Heart left ventricle (tissue), 16 donors: ENCODE measurements around the gene ATP7B. TPM values are rescaled to one million over a fixed set of nuclear protein-coding genes. Genes with fewer than 3 reads are reported as not detected.

Source experiments
- ATAC-seq, 4 donors: fragments of 200-7000 bp; cut with Tn5 transposase; one replicate each; pipeline ENCODE4 v1.9.1; 2020 to 2022; ENCODE audit warnings: moderate library complexity in 4 of 4, mild to moderate bottlenecking in 3 of 4, moderate number of reproducible peaks in 1 of 4
- DNase-seq, 5 donors: peaks; one replicate each; pipeline ENCODE4 v3.0.0-alpha.2; 2020
- H3K27ac ChIP-seq, 12 donors: fragments of 200-600 bp; sonication (generic) in 4 of 12; one replicate each; pipeline versions ENCODE4 v1.5.0 to v1.8.0; 2016 to 2022; ENCODE audit warnings: mild to moderate bottlenecking in 2 of 12
- H3K27me3 ChIP-seq, 9 donors: fragments of 200-600 bp; sonication (generic) in 2 of 9; one replicate each; pipeline versions ENCODE4 v1.5.1 to v1.8.0; 2016 to 2022; ENCODE audit warnings: mild to moderate bottlenecking in 3 of 9
- H3K36me3 ChIP-seq, 9 donors: fragments of 200-600 bp; sonication (generic) in 2 of 9; one replicate each; pipeline versions ENCODE4 v1.5.0 to v1.8.0; 2018 to 2022; ENCODE audit warnings: mild to moderate bottlenecking in 2 of 9
- H3K4me1 ChIP-seq, 12 donors: fragments of 200-600 bp; sonication (generic) in 4 of 12; one replicate each; pipeline versions ENCODE4 v1.5.0 to v1.8.0; 2016 to 2022; ENCODE audit warnings: mild to moderate bottlenecking in 3 of 12
- H3K4me3 ChIP-seq, 12 donors: fragments of 200-600 bp; sonication (generic) in 4 of 12; one replicate each; pipeline versions ENCODE4 v1.5.0 to v1.8.0; 2017 to 2022; ENCODE audit warnings: mild to moderate bottlenecking in 9 of 12, moderate library complexity in 4 of 12
- H3K9me3 ChIP-seq, 12 donors: fragments of 200-600 bp; sonication (generic) in 4 of 12; one replicate each; pipeline versions ENCODE4 v1.5.0 to v1.8.0; 2016 to 2022; ENCODE audit warnings: mild to moderate bottlenecking in 1 of 12
- POLR2A ChIP-seq, 2 donors: fragments of 450-650 bp; IDR thresholded peaks; one replicate each; pipeline ENCODE4 v1.6.1; 2017; ENCODE audit warnings: antibody characterized with exemption in 2 of 2, mild to moderate bottlenecking in 2 of 2, moderate library complexity in 2 of 2
- WGBS, 4 donors: extraction: QIAGEN DNeasy Blood & Tissue Kit in 2 of 4; methylation state at CpG; one replicate each; pipeline versions ENCODE4 v1.1.5 to v1.1.7; 2013 to 2018; 5-methylcytosine and 5-hydroxymethylcytosine counted together
- intact Hi-C, 10 donors: fragments of 100-400 bp; cut with DNase I; formaldehyde crosslinking; loops; one replicate each; pipeline versions ENCODE4 v1.11.1 to v1.14.2; 2022
- polyA plus RNA-seq, 2 donors: library from polyadenylated mRNA; stranded (reverse); fragments of 200-250 nt; gene quantifications; one replicate each; pipeline ENCODE4 v1.2.3, GENCODE V29; 2013
- total RNA-seq, 9 donors: library from RNA; depleted of rRNA in 2 of 9; stranded (reverse); fragments of >200 nt in 2 of 9; fragmentation: NEBNext Ultra II Directional in 3 of 9; extraction: Animal tissue kit (Norgen Biotek cat#: 25700) in 3 of 9; gene quantifications; one replicate each; pipeline versions ENCODE4 v1.1.0 to v1.2.4, GENCODE V29; 2016 to 2023
- TF ChIP-seq, protein P1 (sequence below), 12 donors: fragments of 200-600 bp; sonication (generic) in 4 of 12; IDR thresholded peaks; one replicate each; pipeline versions ENCODE4 v1.5.0 to v1.8.0; 2018 to 2022; ENCODE audit warnings: antibody characterized with exemption in 12 of 12, mild to moderate bottlenecking in 5 of 12
- donor health status: ischemic (EF 13 %, LVEDD 7.1; RV severe dilation, severe dysfunction).
- donor health status: healthy with polysubstance abuse.
- donor health status: DM: no; HTN: yes; CAD: no.
- donor health status: DM: no; HTN: no; CAD: no.
- donor health status: ischemic (EF 25% LVEDD 6.9; RV normal size, moderate dysfunction).
- donor health status: ischemic (EF 25% LVEDD 5.7; RV mildly dilated, moderate dysfunction).
- donor health status: healthy.
- donor health status: DM: yes; HTN: yes; CAD: no.
- donor health status: ischemic (EF 35%, LVEDD 5.7; RV mildly dilated, moderate dysfunction).
- donor health status: nonischemic (EF 11% LVEDD 7.7; RV severe dilation, severe dysfunction).
- donor health status: DM: yes; HTN: yes; CAD: no.
- donor health status: PGD.
- donor health status: ischemic (EF 29% LVEDD 5.4; RV normal size, mild dysfunction).
- donor health status: nonischemic (EF 23%, LVEDD 6.1; RV moderate dilation, normal function).

ATP7B gene
- total and polyA plus RNA-seq, 11 donors: 2.7 to 11.4 (median 4.3) TPM

DNA sequence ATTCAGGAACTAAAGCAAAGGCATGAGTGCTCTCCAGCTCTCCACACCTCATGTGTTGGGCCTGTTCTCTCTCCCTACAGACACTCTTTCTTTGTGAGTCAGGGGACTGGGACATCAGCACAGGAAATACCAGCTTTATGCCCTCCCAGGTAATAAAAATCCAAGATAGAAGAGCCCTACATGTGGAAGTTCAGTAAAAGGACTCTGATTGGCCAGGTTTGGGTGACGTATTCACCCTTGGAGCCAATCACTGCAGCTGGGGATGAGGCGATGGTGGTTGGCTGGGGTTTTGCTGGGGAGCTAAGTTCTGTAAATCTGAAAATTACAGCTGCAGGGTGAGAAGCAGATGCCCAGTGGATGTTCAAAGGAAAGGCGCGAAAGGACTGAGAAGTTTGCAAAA lies 117.0 kb downstream of the ATP7B start:
- H3K4me1 ChIP-seq: no peaks in the 10 kb centered on the region
- ATAC-seq (no peak), DNase-seq (no peak)
- H3K9me3 ChIP-seq: no peaks in the 10 kb centered on the region
- no peak overlapping the region for H3K4me3 ChIP-seq
- no peaks in the 10 kb centered on the region for H3K27me3 ChIP-seq
- H3K36me3 ChIP-seq: no peaks in the 10 kb centered on the region
- H3K27ac ChIP-seq: no peak overlapping the region
- intact Hi-C loops: loop anchor here in 1 of 10 donors (10.0 kb wide), 1 partner anchor 321 kb away; no protein-coding TSS in a partner anchor
- 94 to 100% (median 96%) methylated on average over 4 of the region's 4 CpGs for WGBS, 4 donors
- TF ChIP-seq, protein P1, sequence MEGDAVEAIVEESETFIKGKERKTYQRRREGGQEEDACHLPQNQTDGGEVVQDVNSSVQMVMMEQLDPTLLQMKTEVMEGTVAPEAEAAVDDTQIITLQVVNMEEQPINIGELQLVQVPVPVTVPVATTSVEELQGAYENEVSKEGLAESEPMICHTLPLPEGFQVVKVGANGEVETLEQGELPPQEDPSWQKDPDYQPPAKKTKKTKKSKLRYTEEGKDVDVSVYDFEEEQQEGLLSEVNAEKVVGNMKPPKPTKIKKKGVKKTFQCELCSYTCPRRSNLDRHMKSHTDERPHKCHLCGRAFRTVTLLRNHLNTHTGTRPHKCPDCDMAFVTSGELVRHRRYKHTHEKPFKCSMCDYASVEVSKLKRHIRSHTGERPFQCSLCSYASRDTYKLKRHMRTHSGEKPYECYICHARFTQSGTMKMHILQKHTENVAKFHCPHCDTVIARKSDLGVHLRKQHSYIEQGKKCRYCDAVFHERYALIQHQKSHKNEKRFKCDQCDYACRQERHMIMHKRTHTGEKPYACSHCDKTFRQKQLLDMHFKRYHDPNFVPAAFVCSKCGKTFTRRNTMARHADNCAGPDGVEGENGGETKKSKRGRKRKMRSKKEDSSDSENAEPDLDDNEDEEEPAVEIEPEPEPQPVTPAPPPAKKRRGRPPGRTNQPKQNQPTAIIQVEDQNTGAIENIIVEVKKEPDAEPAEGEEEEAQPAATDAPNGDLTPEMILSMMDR (IDR thresholded peaks at IDR 0.05): no peak
- TF ChIP-seq POLR2A (IDR thresholded peaks at IDR 0.05): no peak

DNA sequence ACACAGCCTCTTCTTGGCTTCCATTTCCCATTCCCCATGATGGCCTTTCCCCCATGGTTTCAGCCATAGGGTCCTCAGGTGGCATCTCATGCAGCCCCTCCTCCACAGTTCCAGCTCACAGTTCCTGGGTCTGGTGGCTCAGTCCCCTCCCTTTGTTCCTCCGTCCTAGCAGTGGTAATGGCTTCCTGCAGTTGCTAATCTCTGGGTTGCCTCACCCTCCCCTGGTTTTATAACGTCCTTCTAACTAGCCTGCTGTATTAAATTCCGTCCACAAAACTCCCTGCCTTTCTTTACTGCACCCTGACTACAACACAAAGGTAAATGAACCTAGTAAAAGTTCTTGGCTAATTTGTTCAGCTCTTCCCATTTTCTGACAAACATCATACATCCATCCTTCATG lies 118.6 kb downstream of the ATP7B start:
- TF ChIP-seq POLR2A (IDR thresholded peaks at IDR 0.05): no peak
- TF ChIP-seq, protein P1 (IDR thresholded peaks at IDR 0.05): no peak
- ATAC-seq (no peak), DNase-seq (no peak)
- Histone ChIP-seq H3K4me1 (no peaks in the 10 kb centered on the region), H3K36me3 (no peaks in the 10 kb centered on the region), H3K27me3 (no peaks in the 10 kb centered on the region), H3K27ac (no peak overlapping the region), H3K4me3 (no peak overlapping the region), H3K9me3 (no peaks in the 10 kb centered on the region)
- 68 to 88% (median 74%) methylated on average over 3 of the region's 3 CpGs for WGBS, 4 donors
- intact Hi-C loops: loop anchor here in 1 of 10 donors (10.0 kb wide), 1 partner anchor 322 kb away; no protein-coding TSS in a partner anchor

DNA sequence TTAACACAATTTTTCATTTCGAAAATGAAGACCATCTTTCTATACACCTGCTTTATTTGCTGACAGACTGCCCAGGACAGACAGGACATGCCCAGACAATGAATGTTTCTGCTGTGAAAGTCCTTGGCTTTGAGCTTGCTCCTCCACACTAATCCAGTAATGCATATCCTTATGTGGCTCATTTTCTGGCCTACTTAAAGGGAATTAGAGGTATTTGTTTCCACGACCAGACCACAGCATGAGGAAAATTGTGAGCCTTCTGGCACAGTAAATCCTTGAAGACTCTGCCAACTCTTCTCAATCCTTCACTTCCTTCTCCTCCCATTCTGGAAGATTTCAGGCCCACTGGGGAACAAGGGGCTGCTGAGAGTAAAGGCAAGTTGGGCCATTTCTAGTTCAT lies 123.8 kb downstream of the ATP7B start:
- TF ChIP-seq POLR2A (IDR thresholded peaks at IDR 0.05): no peak
- TF ChIP-seq, protein P1 (IDR thresholded peaks at IDR 0.05): no peak
- intact Hi-C loops: no loop called here
- Histone ChIP-seq H3K36me3 (no peaks in the 10 kb centered on the region), H3K4me1 (no peaks in the 10 kb centered on the region), H3K27me3 (no peaks in the 10 kb centered on the region), H3K9me3 (no peaks in the 10 kb centered on the region), H3K27ac (no peak overlapping the region), H3K4me3 (no peak overlapping the region)
- no peak for DNase-seq
- WGBS, 4 donors: 69 to 83% (median 77%) methylated on average over 2 of the region's 2 CpGs
- no peak for ATAC-seq

DNA sequence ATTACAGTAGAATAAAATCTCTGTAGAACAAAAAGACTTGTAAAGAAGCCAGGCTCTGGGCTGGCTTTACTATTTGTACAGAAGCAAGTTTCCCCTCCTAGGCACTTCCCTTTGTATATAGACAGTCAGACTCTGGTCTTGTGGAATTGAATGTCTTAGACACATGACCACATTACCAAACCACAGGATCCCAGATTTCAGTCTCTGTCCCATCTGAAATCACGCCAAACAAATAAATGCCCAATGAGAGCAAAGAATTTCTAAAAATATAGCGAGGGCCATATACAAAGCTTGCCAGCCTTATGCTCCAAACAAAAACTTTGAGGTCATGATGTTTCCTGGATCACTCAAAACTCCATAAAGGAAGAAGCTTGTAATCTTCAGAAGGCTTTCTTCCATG lies 125.6 kb downstream of the ATP7B start:
- DNase-seq (no peak), ATAC-seq (no peak)
- Histone ChIP-seq H3K4me3 (no peak overlapping the region), H3K27ac (no peak overlapping the region), H3K4me1 (no peaks in the 10 kb centered on the region), H3K9me3 (peaks cover 0 to 6% (median 0%) of the 10 kb centered on the region in 12 donors), H3K36me3 (no peaks in the 10 kb centered on the region), H3K27me3 (no peaks in the 10 kb centered on the region)
- WGBS, 4 donors: 84 to 93% (median 89%) methylated on average over 2 of the region's 2 CpGs
- TF ChIP-seq, protein P1 (IDR thresholded peaks at IDR 0.05): no peak
- no peak for TF ChIP-seq POLR2A (IDR thresholded peaks at IDR 0.05)
- intact Hi-C loops: no loop called here
